Measurements from ENCODE around the gene NYNRIN.

DNA sequence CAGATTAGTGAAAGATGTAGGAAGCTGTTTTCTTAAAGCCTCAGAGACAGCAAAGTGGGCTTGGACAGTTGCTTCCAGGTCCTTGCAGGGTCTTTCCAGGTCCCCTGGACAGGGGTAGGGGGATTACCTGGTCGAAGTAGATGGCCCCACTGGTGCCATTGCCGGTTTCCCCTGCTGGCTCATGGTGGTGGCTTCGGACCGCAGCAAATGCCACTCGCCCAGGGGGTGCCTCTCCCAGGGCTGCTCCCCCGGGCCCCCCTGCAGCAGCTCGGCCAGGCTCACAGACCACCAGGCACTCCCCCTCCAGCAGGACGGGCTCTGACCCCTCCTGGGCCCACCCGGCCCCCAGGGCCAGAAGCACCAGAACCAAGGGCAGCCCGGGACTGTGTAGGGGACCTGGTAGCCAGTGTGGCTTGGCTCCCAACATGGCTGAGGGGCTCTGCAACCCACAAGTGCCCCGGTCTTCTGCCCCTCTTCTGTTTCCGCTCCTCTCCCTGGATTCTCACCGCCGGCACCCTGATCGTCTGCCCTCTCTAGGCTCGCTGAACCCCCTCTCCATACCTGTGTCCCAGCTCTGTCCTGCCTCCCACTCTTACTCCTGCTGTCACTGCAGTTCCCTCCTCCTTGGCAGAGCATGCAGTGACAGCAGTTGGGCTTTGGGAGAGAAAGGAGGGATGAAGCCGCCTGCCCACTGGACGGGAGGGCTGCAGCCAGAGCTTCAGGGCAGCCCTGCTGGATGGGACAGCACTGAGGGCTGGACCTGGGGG, 30.0 kb downstream of the NYNRIN start:
- no peak for TF ChIP-seq POLR2A (IDR thresholded peaks at IDR 0.05)
- TF ChIP-seq, protein P1, sequence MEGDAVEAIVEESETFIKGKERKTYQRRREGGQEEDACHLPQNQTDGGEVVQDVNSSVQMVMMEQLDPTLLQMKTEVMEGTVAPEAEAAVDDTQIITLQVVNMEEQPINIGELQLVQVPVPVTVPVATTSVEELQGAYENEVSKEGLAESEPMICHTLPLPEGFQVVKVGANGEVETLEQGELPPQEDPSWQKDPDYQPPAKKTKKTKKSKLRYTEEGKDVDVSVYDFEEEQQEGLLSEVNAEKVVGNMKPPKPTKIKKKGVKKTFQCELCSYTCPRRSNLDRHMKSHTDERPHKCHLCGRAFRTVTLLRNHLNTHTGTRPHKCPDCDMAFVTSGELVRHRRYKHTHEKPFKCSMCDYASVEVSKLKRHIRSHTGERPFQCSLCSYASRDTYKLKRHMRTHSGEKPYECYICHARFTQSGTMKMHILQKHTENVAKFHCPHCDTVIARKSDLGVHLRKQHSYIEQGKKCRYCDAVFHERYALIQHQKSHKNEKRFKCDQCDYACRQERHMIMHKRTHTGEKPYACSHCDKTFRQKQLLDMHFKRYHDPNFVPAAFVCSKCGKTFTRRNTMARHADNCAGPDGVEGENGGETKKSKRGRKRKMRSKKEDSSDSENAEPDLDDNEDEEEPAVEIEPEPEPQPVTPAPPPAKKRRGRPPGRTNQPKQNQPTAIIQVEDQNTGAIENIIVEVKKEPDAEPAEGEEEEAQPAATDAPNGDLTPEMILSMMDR (IDR thresholded peaks at IDR 0.05), result no peak

All from lower leg skin (tissue), 3 donors.